GM12872 (cell line): ENCODE measurements around the gene C8A.

Source experiments
- CTCF ChIP-seq: IDR thresholded peaks from 3 replicates; pipeline ENCODE4 v1.5.1; 2011; ENCODE audit warnings: low read depth, mild to moderate bottlenecking, low read length, moderate library complexity; ENCODE audit not compliant: insufficient read depth

Gene C8A

GRCh38 chr1:56854521-56855099 is at the start of gene C8A:
TSS of gene C8A (plus strand) at chr1:56854797. CDS start at chr1:56854902, 105 bp downstream.
- TF ChIP-seq CTCF, result no peak

GRCh38 chr1:56806804-56807203 is 47.8 kb upstream of the C8A start:
- TF ChIP-seq CTCF, result no peak

- TF ChIP-seq CTCF, result no peak
Observed at GRCh38 chr1:56808410-56808809, 46.2 kb upstream of the C8A start.

- TF ChIP-seq CTCF, result no peak
Observed at GRCh38 chr1:56811331-56811730, 43.3 kb upstream of the C8A start.

DNA sequence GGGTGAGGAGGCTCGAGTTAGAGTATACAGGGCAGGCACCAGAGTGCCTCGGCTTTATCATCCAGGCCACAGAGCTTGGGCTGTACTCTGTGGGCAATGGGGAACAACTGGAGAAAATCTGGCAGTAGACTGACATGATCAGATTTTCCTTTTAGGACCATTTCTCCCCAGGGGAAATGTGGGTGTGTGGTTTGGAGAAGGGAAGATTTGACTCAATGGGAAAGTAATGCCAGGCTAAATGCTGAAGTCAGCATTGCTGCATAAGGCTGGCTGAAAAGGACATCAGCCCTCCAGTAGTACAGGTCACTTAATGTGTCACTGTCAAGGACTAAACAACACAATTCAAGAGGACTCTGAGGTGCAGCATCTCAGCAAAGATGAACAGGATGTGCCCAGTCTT is 40.4 kb upstream of the C8A start:
- TF ChIP-seq CTCF, result no peak

GRCh38 chr1:56816264-56816663 is 38.3 kb upstream of the C8A start:
- TF ChIP-seq CTCF, result no peak

- TF ChIP-seq CTCF, result no peak
Observed at GRCh38 chr1:56816909-56817308, 37.7 kb upstream of the C8A start.
